GM19467 (cell line): ENCODE results near the gene HRH3.

Source experiments
- ATAC-seq: cut with Tn5 transposase; IDR thresholded peaks from one replicate; pipeline ENCODE4 v1.9.1; 2021; ENCODE audit warnings: mild to moderate bottlenecking, moderate library complexity; ENCODE audit not compliant: unreplicated experiment

Gene HRH3

DNA sequence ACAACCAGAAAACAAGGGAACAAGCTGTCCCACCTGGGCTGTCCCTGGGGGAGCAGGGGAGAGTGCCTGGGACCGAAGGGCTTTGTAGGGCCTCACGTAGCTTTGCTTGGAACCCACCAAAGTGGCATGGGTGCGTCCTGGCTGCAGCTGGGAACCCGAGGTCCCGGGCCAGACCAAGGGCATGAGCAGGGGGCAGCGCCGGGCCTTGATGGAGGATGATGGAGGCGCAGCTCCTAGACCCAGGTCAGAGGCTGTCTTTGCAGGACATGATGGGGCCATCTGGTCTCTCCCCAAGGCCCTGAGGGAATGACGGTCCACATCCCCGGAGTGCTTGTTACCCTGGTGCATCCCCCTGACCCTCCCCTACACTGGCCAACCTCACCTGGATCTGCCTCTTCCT, 10.6 kb upstream of the HRH3 start:
- ATAC-seq, result no peak

DNA sequence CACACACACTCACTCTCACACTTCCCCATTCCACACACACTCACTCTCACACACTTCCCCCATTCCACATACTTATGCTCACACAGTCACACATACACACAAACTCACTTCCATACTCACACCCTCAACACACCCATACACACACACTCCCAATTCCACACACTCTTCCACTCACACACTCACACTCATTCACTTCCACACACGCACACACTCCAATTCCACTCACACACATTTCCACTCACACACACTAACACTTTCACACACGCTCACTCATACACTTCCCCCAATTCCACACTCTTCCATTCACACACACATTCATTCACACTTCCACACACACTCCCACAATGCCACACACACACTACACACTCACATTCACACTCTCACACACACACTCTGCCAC, 10.2 kb upstream of the HRH3 start:
- no peak for ATAC-seq

DNA sequence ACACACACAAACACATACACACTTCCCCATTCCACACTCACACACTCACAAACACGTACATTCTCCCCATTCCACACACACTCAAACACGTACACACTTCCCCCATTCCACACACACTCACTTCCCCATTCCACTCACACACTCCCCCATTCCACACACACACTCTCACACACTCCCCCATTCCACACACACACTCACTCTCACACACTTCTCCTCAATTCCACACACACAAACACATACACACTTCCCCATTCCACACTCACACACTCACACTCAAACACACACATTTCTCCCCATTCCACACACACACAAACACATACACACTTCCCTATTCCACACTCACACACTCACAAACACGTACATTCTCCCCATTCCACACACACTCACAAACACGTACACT, 9.6 kb upstream of the HRH3 start:
- no peak for ATAC-seq

DNA sequence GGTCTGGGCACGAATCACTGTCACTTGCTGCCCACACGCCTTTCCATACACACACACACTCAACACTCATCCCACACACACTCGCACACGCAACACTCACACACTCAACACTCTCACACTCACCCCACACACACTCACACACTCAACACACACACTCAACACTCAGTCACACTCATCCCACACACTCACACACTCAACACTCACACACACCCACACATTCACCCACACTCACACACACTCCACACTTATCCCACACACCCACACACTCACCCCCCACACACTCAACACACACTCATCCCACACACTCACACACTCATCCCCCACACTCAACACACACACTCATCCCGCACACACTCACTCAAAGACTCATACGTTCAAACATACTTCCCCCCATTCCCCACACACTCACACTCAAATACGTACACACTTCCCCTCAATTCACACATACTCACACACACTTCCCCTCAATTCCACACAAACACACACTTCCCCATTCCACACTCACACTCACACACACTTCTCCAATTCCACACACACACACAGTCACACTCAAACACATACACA, 9.0 kb upstream of the HRH3 start:
- ATAC-seq, result no peak

DNA sequence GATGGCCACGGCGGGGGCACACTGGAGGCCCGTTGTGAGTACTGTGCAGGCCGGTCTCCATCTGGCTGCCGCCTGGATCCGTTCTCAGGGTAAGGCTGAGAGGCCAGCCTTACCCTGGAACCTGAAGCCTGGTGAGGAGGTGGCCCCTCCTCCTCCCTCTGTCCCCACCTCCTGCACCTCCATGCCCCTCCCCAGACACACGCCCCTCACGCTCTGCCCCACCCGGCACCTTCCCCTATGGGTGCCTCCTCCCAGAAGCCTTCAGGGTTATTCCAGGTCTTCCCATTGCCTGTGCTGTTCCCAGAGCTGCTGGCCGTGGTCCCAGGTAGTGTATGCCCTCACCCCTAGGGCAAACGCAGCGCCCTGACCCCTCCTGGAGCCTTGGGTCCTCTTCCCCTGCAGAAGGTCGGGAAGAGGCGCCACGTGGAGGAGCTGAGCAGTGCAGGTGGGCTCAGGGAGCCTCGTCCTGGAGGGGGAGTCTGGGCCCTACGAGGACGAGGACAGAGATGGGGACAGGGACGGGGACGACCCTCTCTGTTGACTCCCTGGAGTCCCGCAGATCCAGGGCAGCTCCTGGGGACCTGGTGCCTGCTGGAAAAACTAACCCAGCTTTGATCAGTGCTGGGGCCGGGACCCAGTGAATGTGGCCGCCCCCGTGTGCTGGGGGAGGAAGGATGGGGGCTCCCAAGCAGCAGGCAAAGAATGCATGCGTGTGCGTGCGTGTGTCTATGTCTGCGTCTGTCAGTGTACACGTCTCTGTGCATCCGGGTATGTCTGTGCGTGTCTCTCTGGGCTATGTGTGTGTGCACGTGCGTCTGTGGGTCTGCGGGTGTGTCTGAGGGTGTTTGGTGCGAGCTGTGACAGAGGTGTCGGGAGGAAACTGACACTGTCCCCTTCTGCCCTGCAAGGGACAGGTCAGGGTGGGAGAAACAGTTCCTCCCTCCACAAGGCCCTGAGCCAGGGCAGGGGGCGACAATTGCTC, 8.2 kb upstream of the HRH3 start:
- ATAC-seq, result no peak

DNA sequence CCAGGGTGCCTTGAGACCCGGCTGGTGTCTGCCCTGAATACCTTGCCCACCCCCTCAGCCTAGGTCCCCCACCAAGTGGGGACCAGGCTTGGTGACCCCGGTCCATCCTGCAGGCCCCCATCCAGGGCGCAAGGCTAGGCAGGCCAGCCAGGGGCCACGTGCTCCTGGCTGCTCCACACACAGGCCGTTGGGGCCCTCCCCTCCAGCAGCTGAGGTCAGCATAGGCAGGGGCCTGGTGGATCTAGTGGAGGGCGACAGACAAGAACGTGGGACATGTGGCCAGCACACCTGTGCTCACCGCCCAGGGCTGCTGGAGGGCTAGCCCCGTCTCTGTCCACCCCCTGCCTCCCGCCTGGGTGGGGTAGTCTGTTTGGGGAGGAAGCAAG, 7.5 kb upstream of the HRH3 start:
- ATAC-seq, result no peak

DNA sequence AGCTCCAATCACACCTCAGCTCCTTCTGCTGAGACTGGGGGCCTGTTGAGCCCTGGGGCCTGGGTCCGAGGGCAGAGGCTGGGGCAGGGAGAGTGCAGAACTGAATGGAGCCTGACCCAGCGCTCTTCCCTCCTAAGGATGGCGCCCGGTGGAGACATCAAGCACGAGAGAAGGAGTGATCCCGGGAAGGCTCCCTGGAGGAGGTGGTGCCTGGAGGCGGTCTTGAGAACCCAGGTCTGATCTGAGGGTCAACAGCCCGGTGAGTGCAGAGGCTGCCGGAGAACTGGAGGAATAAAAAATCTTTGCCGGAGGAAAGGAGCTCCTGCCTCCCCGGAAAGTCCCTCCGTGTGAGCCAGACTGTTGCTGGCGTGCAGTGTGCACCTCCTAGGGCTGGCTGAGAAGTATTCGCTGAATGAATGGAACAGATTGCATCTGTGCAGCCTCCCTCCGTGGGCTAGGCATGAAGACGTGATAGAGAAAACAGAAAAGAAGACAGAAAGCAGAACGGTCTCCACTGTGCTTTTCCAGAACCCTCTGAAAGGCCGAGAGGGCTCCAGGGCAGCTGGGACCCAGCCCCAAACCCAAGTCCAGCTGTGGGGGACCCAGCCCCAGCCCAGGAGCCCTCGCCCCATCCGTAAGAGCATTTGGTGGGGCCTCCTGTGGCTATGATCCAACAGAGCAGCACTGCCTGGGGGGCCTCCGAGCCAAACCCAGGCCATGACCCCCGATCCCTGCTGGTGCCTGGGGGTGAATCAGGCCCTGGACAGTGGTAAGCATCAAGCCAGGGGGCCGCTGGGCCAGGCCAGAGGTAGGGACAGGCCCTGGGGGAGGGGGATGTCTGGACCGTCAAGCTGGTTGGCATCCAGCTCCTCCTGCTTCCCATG, 6.9 kb upstream of the HRH3 start:
- no peak for ATAC-seq

DNA sequence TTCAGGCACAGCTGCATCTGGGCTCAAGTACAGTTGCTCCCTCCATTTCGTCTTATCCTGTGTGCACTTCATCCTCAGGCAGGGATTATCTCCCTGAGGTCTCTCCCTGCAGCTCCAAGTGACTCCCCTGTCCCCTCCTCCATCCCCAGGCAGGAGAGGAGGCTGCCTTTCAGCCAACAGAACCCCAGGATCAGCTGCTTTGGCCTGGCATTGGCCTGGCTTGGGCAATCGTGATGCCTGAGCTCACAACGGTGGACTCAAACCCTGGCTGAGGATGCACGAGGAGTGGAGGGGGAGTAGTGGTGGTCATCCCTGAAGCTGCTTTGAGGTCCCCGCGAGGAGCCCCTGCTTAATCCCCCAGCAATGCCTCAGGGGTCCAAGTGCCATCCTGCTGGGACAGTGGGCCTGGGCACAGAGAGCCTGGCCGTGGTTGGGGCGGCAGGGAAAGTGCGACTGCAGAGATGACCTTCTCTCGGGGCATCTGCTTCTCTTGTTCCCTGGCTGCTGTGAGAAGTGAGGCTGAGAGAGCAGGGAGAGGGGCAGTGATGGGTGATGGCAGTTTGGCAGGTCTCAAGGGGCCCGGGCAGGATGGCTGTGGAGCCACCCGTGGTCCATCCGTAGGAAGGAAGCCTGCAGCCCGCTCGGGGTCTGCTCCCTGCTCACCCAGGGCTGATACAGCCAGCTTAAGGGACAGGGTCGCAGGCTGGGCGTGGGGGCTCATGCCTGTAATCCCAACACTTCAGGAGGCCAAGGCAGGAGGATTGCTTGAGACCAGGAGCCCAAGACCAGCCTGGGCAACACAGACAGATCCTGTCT, 6.0 kb upstream of the HRH3 start:
- ATAC-seq, result no peak

DNA sequence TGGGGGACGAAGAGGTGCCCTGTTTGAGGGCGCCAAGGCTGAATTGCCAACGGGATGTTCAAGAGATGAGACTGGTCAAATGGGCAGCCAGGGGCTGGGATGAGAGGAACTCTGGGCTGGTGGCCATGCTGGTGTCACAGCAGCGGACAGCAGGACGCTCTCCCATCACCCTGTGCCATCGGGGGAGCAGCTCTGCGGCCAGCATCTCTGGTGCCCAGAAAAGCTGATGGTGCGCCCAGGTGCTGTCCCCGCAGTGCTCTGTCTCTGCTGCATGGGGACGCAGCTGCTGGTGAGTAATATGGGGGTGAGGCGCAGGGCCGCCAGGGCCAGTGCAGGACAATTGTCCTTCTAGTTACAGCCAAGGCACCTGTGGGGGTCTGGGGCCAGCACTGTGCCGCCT, 4.9 kb upstream of the HRH3 start:
- no peak for ATAC-seq

DNA sequence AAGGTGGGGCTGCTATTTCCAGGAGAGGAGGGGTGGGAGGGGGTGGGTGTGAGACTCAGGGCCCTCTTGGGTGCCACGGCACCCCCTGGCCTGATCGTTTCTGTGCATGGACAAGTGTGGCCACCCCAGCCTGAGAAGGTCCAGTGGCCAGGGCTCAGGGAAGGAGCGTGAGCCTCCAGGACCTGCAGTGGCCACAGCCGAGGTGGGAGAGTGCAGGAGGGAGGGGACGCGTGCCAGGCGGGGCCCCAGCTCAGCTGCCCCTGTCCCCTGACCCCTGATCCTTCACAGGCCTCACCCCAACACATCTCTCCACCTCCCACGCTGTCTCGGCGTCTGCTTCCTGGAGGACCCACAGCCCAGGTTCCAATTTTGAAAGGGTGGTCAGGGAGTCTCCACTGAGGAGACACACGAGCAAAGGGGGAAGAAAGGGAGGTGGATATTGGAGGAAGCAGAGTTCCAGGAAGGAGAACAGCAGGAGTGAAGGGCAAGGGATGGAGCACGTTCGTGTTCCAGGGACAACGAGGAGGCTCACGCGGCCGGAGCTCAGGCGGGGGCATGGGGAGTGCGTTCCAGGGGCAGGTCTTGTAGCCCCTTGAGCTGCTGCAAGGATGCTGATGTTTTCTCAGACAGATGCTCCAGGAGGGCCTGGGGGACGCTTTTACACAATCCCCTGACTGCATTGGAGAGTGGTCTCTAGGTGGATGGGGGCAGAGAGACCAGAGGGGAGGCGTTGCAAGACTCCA, 4.2 kb upstream of the HRH3 start:
- no peak for ATAC-seq

DNA sequence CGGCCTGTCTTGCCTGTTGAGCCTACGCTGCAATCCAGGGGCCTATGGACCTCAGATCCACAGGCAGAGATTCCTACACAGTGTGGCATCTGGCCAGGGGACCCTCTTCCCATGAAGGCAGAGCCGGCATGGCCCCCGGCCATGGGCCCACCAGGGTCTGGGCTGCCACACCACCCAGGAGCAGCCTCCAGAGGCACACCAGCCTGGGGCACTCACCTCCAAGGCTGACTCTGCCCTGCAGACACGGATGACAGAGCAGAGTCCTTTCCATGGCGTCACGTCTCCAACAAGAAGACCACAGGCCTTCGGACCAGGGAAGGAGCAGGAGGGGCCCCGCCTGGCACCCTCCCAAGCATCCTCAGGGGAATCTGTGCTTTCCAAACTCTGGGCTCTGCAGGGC, 3.5 kb upstream of the HRH3 start:
- ATAC-seq, result no peak

DNA sequence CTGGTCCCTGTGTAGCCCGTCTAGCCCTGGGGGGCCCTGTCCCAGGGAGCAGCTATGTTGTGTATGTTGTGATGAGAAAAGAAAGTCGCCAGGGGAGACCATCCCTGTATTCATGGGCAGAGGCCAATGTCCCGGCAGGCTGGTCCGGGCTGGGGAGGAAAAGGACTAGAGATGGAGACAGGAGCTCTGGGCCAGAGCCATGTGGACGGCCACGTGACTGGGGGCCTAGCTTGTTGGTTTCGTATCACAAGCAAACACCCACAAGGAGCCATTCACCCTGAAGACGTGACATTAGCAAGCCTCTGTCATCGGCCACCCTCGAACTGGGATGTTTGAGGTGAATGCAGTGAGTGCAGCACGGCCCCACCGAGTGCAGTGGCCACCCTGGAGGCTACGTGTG, 2.9 kb upstream of the HRH3 start:
- no peak for ATAC-seq

DNA sequence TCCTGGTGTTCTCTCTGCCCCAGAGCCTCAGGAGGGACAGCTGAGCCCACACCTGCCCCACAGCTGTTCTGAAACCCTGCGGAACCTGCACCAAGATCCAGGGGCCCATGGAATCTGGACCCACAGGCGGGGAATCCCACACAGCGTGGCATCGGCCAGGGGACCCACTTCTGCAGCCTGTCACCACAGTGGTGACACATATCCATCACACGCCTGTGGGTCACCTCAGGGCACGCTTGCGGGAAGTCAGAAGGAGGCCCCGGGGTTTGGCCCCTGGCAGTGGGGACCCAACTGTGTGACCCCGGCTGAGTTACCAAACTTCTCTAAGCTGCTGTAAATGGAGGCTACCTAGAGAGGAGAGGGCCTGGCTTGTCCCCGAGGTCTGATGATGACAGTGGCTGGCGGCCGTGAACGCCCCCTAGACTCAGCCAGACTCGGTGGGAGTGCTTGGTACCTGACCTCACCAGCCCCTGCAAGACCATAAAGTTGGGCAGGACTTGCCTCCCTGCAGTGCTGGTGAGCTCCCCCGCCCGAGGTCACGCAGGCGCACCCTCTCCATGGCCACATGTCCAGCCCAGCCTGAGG, 2.3 kb upstream of the HRH3 start:
- ATAC-seq, result no peak

DNA sequence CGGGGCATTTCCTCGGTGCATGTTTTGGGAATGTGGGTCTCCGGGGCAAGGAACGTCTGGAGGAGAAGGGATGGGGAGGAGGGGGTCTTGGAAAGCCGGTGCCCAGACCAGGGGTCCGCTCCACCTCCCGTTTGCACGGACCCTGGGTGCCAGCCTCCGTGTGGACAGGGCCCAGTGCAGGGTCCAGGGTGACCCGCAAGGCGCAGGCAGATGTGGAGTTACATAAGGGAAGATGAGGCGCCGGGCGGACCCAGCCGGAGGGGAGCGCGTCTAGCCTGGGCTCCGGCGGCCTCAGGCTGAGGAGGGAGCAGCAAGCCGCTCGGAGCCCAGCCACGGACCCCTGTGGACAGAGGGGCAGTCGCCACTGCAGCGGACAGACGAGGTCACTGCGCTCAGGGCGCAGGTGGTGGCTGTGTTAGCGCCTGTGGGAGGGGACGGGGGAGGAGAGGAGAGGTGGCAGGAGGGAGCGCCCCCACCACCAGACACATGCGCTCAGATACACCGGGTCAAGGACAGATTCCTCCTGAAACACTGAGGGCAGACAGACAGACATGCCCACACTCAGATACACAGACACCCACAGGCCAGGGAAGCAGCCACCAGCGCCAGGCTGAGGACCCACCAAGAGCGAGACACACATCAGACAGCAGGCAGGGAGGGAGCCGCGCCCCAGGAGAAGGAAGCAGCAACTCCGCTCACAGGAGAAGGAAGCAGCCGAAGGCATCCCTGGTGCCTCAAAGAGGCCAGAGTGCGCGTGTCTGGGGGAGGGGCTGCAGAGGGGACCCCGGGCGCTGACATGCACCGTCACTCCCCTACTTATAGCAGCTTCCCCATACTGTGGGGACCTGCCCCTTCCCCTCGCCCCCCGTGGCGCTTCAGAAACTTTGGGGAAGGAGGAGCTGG, 839 bp upstream of the HRH3 start:
- ATAC-seq, result no peak

DNA sequence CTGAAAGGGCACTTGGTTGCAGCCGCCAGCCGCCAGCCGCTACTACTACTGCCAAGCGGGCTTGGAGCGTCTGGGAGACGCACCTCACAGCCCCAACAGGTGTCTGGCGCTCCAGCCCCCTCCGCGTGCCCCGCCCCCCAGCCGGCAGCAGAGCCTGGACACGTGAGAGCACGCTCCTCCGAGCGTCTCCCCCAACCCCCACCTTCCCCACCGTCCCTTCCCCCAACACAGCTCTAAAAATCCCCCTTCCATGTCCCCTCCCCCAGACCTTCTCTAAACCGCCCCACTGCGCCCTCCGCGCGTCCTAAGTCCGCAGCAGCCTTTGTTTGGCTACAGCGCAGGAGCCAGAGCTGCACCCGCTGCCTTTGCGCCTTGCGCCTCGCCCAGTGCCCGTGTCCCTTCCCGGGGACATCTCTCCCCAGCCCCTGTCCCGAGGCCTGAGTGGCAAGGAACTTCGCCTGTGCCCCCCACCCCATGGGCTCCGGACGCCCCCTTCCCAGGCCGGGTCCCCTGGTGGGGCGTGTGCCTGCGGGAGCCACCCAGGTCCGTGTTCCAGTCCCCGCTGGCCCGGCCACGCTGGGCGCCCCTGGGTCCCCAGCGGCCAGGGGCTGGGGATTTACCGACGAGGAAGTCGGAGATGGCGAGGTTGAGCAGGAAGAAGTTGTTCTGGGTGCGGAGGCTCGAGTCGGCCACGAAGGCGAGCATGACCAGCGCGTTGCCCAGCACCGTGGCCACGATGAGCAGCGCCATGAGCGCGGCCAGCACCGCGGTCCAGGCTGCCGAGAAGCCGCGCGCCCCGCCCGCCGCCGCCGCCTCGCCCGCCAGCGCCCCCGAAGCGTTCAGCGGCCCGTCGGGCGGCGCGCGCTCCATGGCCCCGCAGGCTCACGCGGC, 732 bp downstream of the HRH3 start:
- ATAC-seq, result no peak

DNA sequence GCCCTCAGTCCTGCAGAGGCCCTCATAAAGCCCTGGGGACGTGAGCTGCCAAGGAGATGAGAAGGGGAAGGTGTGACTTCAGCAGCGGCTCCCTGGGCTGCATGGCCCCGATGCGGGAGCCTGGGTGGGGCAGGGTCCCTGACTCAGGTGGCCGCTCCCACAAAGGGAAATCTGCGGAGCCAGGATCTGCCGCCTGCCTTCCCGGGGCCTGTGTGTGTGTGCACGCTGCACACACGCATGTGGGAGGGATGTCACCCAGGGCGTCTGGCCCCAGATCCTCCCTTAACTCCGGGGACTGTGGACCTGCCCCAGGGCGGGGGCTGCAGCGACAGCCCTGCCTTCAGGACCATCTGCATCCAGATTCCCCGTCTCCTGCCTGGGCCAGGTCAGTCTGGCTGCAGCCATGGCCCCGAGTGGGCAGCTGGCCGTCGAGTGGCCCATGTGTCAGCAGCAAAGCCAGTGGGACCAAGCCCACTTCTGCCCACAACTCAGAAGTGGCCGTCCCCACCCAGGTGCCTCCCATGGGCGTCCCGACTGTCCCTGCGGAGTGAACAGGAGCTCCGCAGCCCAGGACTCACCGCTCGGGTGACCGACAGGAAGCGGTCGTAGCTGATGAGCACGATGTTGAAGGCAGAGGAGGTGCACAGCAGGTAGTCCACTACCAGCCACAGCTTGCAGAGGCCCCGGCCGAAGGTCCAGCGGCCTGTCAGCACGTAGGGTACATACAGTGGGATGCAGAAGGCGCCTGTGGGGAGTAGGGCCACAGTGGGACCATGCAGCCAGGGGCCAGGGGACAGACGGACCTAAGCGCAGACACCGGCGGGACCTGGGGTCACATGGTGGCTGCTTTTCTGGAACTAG, 1.9 kb downstream of the HRH3 start:
- no peak for ATAC-seq
